Measurements from ENCODE around the gene ERBB4. TPM values are rescaled to one million over a fixed set of nuclear protein-coding genes. Genes with fewer than 3 reads are reported as not detected.

ERBB4 gene
- total and polyA plus RNA-seq, 10 of the 15 experiments (the other 5 are each of a cell fraction or from before 2014, with no cell fraction given): under 0.01 to 0.23 (median 0.01) TPM; not detected in 4

GRCh38 chr2:211391189-211391567 lies 1147.4 kb downstream of the ERBB4 start:
- Histone ChIP-seq H3K9ac (ENCODE audit: control insufficient read depth, insufficient read depth, low read length) (no peak overlapping the region), H3K4me2 (ENCODE audit: control insufficient read depth, insufficient read depth) (no peak overlapping the region), H4K20me1 (ENCODE audit: control insufficient read depth, insufficient read depth) (no peaks in the 10 kb centered on the region), H3K27me3 (replicated peaks in 1 of 2; ENCODE audit: control insufficient read depth in 2 of 2, insufficient read depth in 2 of 2, low read length in 1 of 2) (no peaks in the 10 kb centered on the region), H3K79me2 (ENCODE audit: control insufficient read depth, insufficient read depth, low read length) (no peaks in the 10 kb centered on the region), H2AFZ (ENCODE audit: control insufficient read depth, low read depth, low read length) (no peak overlapping the region), H3K36me3 (ENCODE audit: control insufficient read depth in 2 of 2, insufficient read depth in 2 of 2, low read length in 1 of 2) (no peaks in the 10 kb centered on the region), H3K9me3 (replicated peaks; ENCODE audit: control insufficient read depth, insufficient read depth, low read length) (no peaks in the 10 kb centered on the region), H3K27ac (ENCODE audit: control insufficient read depth, insufficient read depth) (no peak overlapping the region), H3K4me3 (no peak overlapping the region), H3K4me1 (ENCODE audit: control insufficient read depth, insufficient read depth, low read length) (no peaks in the 10 kb centered on the region)
- CTCF ChIA-PET: interaction anchor here (0.9 to 1.1 kb wide), 2 partner anchors 25 to 36 kb away, joined by 3 read pairs; no protein-coding TSS in a partner anchor
- in situ Hi-C loops (cut with MboI): no loop called here
- RAD21 ChIA-PET (ENCODE audit: unreplicated experiment): no interaction called here
- WGBS (ENCODE audit: insufficient coverage, insufficient replicate concordance, low lambda C conversion rate, missing lambda C conversion rate): 4% methylated on average over 3 of the region's 3 CpGs
- no TSS peak for BruUV-seq (replicated peaks)
- DNase-seq (ENCODE audit: low read depth, low spot score) (no peak), FAIRE-seq (no peak), ATAC-seq (no peak)
- intact Hi-C loops (cut with micrococcal nuclease; ENCODE audit: unreplicated experiment): no loop called here
- POLR2A ChIA-PET: no interaction called here
- SMC1A ChIA-PET (ENCODE audit: uncharacterized antibody, unreplicated experiment): interaction anchor here (1.2 kb wide), 1 partner anchor 11 kb away, joined by 3 read pairs; no protein-coding TSS in a partner anchor
- TF ChIP-seq ZNF592 (IDR thresholded peaks at IDR 0.05) (no peak), STAT3 (IDR thresholded peaks at IDR 0.05; ENCODE audit: low read depth, low read length) (no peak), RAD21 (IDR thresholded peaks at IDR 0.05; ENCODE audit: insufficient read depth, low read depth, low read length) (no peak), IKZF1 (conservative IDR thresholded peaks at IDR 0.05) (no peak), BCLAF1 (IDR thresholded peaks at IDR 0.05) (no peak), TARDBP (IDR thresholded peaks at IDR 0.05; ENCODE audit: borderline replicate concordance) (no peak), POLR2A (IDR thresholded peaks at IDR 0.05; ENCODE audit: low read depth, low read length) (no peak), USF2 (IDR thresholded peaks at IDR 0.05; ENCODE audit: borderline replicate concordance, low read depth, low read length) (no peak), ATF7 (IDR thresholded peaks at IDR 0.05; ENCODE audit: low read depth) (no peak), RELB (IDR thresholded peaks at IDR 0.05; ENCODE audit: low read depth) (no peak), KLF5 (IDR thresholded peaks at IDR 0.05; ENCODE audit: partially characterized antibody) (no peak), IRF3 (IDR thresholded peaks at IDR 0.05) (no peak), MLLT1 (IDR thresholded peaks at IDR 0.05) (no peak)
